GM10847 (cell line): ENCODE data around the gene CPNE9.
A peak's percentile ranks its signal among the peaks of the same experiment; 100 is the strongest.

ENCODE experiments used
- POLR2A ChIP-seq: IDR thresholded peaks from 2 replicates; pipeline ENCODE4 v1.6.1; 2011; ENCODE audit not compliant: insufficient read length; ENCODE audit errors: extremely low read depth

Gene CPNE9

DNA sequence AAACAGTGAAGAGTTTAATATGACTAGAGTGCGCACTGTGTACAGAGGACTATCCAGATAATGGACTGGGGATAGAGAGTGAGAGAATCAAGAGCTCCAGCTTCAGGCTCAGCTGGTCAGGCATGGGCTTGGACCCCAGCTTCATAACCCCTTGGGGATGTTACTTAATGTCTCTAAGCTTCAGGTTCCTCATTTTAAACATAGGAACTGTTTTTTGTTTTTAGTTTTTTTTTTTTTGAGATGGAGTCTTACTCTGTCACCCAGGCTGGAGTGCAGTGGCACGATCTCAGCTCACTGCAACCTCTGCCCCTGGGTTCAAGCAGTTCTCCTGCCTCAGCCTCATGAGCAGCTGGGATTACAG is 18.0 kb downstream of the CPNE9 start:
- no peak for TF ChIP-seq POLR2A

DNA sequence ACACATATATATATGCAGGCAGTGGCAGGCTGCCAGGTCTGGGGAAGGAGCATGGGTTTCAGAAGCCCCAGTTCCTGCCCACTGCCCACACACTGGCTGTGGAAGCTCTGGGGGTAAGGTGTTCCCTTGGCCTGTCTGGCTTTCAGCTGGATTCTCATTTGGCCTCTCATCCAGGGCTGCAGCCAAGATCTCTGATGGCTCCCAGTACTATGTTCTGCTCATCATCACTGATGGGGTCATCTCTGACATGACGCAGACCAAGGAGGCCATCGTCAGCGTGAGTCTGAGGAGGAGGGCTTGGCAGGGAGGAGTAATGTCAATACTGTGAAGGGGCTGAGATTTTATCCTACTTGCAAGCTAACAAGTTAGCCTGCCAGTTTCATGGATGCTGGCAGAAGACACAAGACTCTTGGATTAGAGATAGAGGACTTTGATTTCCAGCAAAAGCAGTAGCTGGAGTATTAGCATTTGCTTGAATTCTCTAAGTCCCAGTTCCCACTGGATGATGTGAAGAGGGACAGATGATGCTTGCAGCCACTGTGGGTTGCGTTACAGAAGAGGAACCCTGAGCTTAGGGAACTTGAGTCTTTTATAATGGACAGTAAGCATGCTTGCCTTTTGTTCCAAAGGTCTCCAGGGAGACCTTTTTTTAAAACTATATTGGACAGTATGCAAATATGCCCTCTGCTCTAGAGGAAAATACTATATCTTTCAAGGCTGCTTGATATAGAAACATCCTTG is 22.3 kb downstream of the CPNE9 start:
- no peak for TF ChIP-seq POLR2A

DNA sequence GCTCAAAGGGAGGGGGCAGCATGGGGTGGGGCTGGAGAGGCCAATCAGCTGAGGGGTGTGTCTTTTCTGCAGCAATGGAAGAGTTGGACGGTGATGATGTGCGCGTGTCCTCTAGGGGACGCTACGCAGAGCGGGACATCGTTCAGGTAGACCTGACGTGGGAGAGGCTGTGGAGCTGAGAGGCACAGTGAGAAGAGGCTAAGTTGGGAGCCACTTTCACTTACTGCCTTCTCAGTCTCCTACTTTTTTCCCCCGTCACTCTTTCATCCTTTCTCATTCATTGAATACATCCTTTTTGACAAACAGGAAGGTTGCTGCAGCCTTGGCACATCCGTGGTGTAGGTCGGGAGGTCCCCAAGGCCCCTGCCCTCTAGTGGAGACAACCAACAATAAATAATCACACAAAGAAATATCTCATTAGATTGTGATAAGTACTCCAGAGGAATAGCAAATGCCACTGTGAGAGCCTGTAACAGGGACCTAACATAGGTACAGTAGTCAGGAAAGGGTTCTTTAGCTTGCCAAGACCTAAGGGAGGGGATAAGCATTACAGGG is 23.5 kb downstream of the CPNE9 start:
- no peak for TF ChIP-seq POLR2A

DNA sequence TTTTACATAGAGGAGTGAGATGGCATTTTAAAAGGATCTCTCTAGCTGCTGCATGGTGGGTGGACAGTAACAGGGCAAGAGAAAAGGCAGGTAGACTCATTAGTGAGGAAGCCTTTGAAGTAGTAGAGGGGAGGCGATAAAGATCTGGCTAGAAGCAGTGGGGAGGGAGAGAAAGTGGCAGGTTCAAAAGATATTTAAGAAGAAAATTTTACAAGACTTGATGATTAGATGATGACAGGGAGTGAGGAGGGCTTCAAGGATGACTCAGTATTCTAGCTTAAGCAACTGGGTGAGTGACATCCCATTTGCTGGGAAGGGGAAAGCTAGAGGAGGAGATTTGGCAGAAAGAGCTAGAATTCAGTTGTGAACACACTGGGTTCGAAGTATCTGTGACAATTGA is 24.1 kb downstream of the CPNE9 start:
- no peak for TF ChIP-seq POLR2A

DNA sequence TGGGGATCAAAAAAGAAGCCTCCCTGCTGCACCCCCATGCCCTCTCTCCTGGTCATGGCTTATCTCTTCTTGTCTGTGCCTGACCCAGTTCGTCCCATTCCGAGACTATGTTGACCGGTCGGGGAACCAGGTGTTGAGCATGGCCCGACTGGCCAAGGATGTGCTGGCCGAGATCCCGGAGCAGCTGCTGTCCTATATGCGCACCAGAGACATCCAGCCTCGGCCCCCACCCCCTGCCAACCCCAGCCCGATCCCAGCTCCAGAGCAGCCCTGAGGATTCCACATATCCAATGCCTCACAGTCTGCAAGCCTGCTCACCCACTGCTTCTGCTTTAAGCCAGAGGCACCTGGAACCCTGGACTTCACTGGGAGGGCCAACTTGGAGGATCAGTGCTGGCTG is 25.8 kb downstream of the CPNE9 start:
- no peak for TF ChIP-seq POLR2A

DNA sequence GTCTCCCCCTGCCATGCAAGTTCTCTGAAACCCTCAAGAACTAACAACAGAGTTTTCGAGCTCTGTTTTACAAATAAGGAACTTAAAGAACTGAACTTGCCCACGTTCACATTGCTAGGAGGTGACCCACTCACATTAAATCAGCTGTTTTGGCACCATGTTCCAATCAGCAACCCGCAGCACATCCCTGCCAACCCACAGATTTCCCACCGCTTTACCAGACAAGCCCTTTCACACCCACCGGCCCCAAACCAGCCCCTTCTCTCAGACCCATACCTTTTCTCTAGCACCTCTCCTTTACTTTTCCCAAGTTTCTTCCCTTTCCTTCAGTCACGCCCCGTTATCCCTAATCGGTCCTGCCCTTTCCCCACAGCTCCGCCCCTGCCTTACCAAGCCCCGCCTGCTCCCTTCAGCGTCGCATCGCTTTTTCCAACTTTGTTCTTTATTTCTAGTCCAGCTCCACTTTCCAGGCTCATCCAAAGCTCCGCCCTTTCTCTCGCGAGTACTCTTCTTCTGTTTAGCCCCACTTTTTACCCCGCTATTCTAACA is 27.1 kb downstream of the CPNE9 start:
- no peak for TF ChIP-seq POLR2A

DNA sequence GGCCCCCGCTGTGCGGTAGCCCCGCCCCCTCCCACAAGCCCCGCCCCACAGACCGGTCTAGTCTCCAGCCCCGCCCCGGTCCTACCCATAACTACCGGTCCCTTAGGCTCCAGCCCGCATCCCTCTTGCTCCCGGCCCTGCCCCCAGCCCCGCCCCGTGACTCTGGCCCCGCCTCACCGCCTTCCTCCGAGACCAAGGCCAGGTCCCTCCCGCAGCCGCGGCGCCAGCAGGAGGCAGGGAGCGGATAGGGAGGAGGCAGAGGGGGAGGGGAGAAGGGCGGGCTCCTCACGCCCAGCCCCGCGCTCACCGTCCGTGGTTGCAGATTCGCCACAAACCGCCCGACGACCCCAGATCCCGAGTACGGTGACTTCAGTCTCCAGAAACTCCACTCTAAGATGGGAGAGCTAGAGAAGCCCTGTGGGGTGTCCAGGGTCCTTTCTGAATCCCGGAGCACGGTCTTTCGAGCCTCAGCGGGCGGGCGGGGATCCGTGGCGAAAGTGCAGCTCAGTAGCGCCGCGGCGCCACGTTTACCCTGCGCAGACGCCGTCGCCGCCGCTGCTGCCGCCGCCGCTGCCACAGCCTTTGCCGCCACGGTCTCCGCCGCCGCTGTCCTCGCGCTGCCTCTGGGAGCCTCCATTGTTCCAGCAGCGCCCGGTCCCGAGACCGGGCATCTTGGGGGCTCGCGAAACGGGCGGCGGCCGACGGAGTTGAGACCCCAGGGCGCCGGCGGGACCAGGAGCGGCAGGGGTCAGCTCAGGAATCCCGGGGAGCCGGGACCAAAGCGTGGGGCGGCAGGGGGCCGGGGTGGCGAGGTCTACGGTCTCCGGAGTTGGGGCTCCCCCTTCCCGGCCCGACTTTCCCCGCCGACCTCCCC is 27.8 kb downstream of the CPNE9 start, which contains the start of gene BRPF1:
BRPF1 (plus strand) TSS at position 530 of the 874 bp plus-strand sequence. CDS start 2,406 bp downstream, outside the sequence.
- TF ChIP-seq POLR2A, result peak; percentile 81

DNA sequence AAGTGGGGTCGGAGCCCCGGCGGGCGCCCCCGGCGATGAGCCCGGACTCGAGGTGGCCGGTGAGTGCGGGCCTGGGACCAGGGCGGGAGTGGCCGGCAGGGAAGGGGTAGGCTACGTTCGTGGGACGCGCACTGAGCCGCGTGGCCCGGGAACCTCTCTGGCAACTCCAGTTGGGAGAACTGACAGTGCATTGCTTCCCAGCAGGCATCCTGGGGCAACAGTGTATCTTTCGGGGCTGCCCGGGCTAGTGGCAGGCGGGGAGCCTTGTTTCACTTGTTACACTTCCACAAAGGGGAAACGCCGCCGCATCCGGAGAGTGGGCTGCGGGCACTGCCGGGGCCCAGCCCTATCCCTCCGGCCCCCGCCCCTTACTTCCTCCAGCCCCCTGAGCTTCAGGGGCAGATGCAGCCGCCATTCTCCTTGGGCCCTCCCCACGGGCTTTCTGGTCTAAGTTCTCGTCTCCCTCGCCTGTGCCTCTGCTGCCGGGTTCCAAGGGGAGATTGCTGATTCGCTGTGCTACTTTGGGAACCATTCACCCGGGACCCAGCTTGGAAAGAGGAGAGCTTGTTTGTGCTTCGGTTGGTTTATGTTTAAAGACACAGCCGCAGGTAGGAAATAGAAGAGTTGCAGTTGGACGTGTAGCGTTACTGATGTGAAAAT is 28.6 kb downstream of the CPNE9 start:
- no peak for TF ChIP-seq POLR2A

DNA sequence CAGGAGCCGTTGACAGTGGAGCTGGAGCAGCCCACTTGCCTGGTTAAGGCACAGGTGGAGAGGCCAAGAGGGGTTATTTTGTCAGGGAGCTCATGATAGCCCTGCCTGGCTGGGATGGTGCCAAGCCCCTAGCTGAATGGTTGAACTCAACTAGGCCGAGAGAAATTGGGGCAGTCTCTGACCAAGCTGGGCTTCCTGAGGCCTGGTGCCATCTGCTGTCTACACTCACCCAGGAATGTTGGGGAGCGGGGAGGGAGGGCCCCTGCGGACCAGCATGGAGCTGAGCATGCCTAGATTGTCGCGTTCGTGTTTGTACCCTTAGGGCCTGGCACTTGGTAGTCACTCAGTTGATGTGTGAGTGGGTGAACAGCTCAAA is 29.1 kb downstream of the CPNE9 start:
- no peak for TF ChIP-seq POLR2A

DNA sequence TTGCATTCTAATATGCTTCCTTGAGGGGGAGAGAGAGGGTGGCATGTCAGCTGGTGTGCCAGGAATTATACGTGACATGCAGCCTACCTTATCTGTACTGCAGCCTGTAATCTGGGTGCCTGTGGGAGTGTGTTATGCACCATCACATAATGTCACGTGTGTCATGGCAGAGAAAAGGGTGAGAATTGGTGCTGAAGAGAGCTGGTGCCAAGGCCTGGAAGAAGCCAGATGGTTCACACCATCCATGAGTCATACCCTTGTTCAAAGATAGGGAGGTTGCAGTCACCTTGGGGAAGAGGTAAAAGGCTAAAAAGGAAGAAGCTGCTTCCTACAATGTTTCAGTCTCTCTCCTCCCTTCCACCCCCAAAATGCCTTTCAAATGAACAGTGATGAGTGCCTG is 33.2 kb downstream of the CPNE9 start:
- no peak for TF ChIP-seq POLR2A

DNA sequence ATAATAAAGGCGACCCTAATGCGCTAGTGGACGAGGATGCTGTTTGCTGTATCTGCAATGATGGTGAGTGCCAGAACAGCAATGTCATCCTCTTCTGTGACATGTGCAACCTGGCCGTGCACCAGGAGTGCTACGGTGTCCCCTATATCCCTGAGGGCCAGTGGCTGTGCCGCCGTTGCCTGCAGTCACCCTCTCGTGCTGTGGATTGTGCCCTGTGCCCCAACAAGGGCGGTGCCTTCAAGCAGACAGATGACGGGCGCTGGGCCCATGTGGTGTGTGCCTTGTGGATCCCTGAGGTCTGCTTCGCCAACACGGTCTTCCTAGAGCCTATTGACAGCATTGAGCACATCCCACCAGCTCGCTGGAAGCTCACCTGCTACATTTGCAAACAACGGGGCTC is 35.5 kb downstream of the CPNE9 start:
- TF ChIP-seq POLR2A, result no peak

DNA sequence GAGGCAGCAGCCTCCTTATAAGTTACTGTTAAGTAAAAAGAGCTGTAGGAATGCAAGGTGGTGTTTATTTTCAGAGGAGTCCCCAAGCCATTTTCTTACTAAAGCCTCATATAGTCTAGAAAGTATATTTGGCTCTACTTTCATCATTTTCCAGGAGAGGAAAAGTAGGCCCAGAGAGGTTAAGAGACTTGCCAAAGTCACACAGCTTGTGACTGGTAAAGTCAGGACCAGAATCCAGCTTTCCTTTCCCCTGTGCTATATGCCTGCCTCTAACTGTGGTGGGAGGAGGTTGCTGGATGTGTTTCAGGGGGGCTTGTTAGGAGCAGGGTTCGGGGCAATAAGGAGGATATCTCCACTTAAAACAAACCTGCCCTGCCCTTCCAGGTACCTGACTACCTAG is 38.9 kb downstream of the CPNE9 start:
- TF ChIP-seq POLR2A, result no peak

DNA sequence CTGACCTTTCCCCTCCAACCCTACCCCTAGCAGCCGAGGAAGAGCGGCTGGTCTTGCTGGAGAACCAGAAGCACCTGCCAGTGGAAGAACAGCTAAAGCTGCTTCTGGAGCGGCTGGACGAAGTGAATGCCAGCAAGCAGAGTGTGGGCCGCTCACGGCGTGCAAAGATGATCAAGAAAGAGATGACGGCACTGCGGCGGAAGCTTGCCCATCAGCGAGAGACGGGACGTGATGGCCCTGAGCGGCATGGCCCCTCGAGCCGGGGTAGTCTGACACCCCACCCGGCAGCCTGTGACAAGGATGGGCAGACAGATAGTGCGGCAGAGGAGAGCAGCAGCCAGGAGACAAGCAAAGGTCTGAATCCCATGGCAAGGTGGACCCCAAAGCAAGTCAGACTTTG is 39.9 kb downstream of the CPNE9 start:
- no peak for TF ChIP-seq POLR2A

DNA sequence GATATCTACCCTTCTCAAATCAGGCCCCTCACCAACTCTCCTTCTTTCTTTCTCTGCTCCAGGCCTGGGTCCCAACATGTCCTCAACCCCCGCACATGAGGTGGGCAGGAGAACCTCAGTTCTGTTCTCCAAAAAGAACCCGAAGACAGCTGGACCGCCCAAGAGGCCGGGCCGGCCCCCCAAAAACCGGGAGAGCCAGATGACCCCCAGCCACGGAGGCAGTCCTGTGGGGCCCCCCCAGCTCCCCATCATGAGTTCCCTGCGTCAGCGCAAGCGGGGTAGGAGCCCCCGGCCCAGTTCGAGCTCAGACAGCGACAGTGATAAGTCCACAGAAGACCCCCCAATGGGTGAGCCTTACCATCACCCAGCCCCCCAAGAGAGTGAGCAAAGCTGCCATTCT is 40.5 kb downstream of the CPNE9 start:
- TF ChIP-seq POLR2A, result no peak

DNA sequence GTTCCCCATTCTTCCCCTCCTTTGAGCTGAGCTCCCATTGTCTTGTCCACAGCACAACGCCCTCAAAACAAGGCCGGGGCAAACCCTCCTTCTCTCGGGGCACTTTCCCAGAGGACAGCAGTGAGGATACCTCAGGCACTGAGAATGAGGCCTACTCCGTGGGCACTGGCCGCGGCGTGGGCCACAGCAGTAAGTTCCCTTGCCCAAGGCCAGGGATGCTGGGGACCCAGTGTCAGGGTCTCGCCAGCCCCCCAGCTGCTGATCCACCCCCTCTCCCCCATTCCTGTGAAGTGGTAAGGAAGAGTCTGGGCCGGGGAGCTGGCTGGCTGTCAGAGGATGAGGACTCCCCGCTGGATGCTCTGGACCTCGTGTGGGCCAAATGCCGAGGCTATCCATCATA is 41.9 kb downstream of the CPNE9 start:
- TF ChIP-seq POLR2A, result no peak
